HEK293 (cell line): ENCODE results near the gene ERP44.

Experiments
- CTCF ChIA-PET: fragments of 350-600 bp; formaldehyde crosslinking; extraction: SDS; loops from one replicate; lab custom pipeline; 2021; ENCODE audit warnings: antibody characterized with exemption; lab: Yijun Ruan, JAX
- POLR2A ChIA-PET: fragments of 300-600 bp; formaldehyde crosslinking; extraction: SDS; loops from one replicate; lab custom pipeline; 2020; ENCODE audit warnings: antibody characterized with exemption, inconsistent platforms; lab: Yijun Ruan, JAX
- H3K27ac ChIP-seq: fragments of 200-500 bp; sonication (Bioruptor generic); 2 replicates; pipeline ENCODE4 v1.5.1; 2014; ENCODE audit warnings: low read depth, low read length, control low read depth, inconsistent platforms; ENCODE audit errors: extremely low read depth
- H3K36me3 ChIP-seq, 2 experiments: fragments of 200-500 bp in 1 of 2; sonication (Bioruptor generic) in 1 of 2; 1 replicate in 1 of 2; 2 replicates in 1 of 2; pipeline ENCODE4 v1.5.1; 2014 to 2017; ENCODE audit warnings: inconsistent platforms in 2 of 2, low read length in 2 of 2; ENCODE audit not compliant: control insufficient read depth in 2 of 2, insufficient read depth in 1 of 2
- H3K4me1 ChIP-seq: fragments of 200-500 bp; sonication (Bioruptor generic); 2 replicates; pipeline ENCODE4 v1.5.1; 2014; ENCODE audit warnings: mild to moderate bottlenecking, low read length, inconsistent platforms; ENCODE audit not compliant: control insufficient read depth, insufficient read depth
- H3K4me3 ChIP-seq: 2 replicates; pipeline ENCODE4 v1.5.1; 2011; ENCODE audit warnings: low read depth, mild to moderate bottlenecking, control low read depth, low read length, moderate library complexity
- H3K9me3 ChIP-seq: fragments of 200-500 bp; sonication (Bioruptor generic); 2 replicates; pipeline ENCODE4 v1.5.1; 2014; ENCODE audit warnings: low read depth, low read length, inconsistent platforms; ENCODE audit not compliant: control insufficient read depth, insufficient read depth
- MEIS1 ChIP-seq: sonication (generic); formaldehyde crosslinking; IDR thresholded peaks from 2 replicates; pipeline ENCODE4 v1.8.1; 2022; ENCODE audit warnings: missing genetic modification reagents, mild to moderate bottlenecking, borderline replicate concordance
- SALL2 ChIP-seq: fragments of 450-650 bp; formaldehyde crosslinking; IDR thresholded peaks from 2 replicates; pipeline ENCODE4 v1.5.0; 2017; ENCODE audit warnings: missing biosample characterization, mild to moderate bottlenecking, missing genetic modification characterization, borderline replicate concordance
- SP2 ChIP-seq: fragments of 450-650 bp; formaldehyde crosslinking; IDR thresholded peaks from 2 replicates; pipeline ENCODE4 v1.5.1; 2016; ENCODE audit warnings: missing biosample characterization, missing genetic modification characterization
- SP7 ChIP-seq: fragments of 450-650 bp; formaldehyde crosslinking; IDR thresholded peaks from 2 replicates; pipeline ENCODE4 v1.5.1; 2016; ENCODE audit warnings: missing biosample characterization, missing genetic modification characterization
- YY2 ChIP-seq: fragments of 450-650 bp; formaldehyde crosslinking; IDR thresholded peaks from 2 replicates; pipeline ENCODE4 v1.5.1; 2016; ENCODE audit warnings: missing biosample characterization, missing genetic modification characterization
- ZBTB1 ChIP-seq: fragments of 450-650 bp; formaldehyde crosslinking; IDR thresholded peaks from 2 replicates; pipeline ENCODE4 v1.5.1; 2016; ENCODE audit warnings: missing biosample characterization, missing genetic modification characterization
- ZBTB48 ChIP-seq: fragments of 450-650 bp; formaldehyde crosslinking; IDR thresholded peaks from 2 replicates; pipeline ENCODE4 v1.5.1; 2016; ENCODE audit warnings: missing biosample characterization, missing genetic modification characterization
- ZNF555 ChIP-seq: fragments of 450-650 bp; formaldehyde crosslinking; conservative IDR thresholded peaks from 2 replicates; pipeline ENCODE4 v1.5.1; 2017; ENCODE audit warnings: missing biosample characterization, mild to moderate bottlenecking, missing genetic modification characterization, inconsistent platforms
- ZNF670 ChIP-seq: fragments of 450-650 bp; formaldehyde crosslinking; IDR thresholded peaks from 2 replicates; pipeline ENCODE4 v1.5.1; 2016; ENCODE audit warnings: missing biosample characterization, missing genetic modification characterization, low read depth
- ZNF768 ChIP-seq: fragments of 450-650 bp; formaldehyde crosslinking; IDR thresholded peaks from 2 replicates; pipeline ENCODE4 v1.5.1; 2018; ENCODE audit warnings: missing biosample characterization, mild to moderate bottlenecking, missing genetic modification characterization
- ZSCAN16 ChIP-seq: fragments of 450-650 bp; formaldehyde crosslinking; IDR thresholded peaks from 2 replicates; pipeline ENCODE4 v1.5.1; 2016; ENCODE audit warnings: missing biosample characterization, missing genetic modification characterization
- TF ChIP-seq, protein P1 (sequence below): fragments of 450-650 bp; formaldehyde crosslinking; IDR thresholded peaks from 2 replicates; pipeline ENCODE4 v1.5.1; 2016; ENCODE audit warnings: missing biosample characterization, missing genetic modification characterization
- TF ChIP-seq, protein P2 (sequence below): fragments of 450-650 bp; formaldehyde crosslinking; IDR thresholded peaks from 2 replicates; pipeline ENCODE4 v1.5.1; 2016; ENCODE audit warnings: missing biosample characterization, missing genetic modification characterization, low read depth
- TF ChIP-seq, protein P3 (sequence below): fragments of 450-650 bp; formaldehyde crosslinking; IDR thresholded peaks from 2 replicates; pipeline ENCODE4 v1.5.1; 2016; ENCODE audit warnings: missing biosample characterization, missing genetic modification characterization, borderline replicate concordance
- TF ChIP-seq, protein P4 (sequence below): fragments of 450-650 bp; formaldehyde crosslinking; IDR thresholded peaks from 2 replicates; pipeline ENCODE4 v1.5.1; 2016; ENCODE audit warnings: missing biosample characterization, missing genetic modification characterization
- TF ChIP-seq, protein P5 (sequence below): fragments of 450-650 bp; formaldehyde crosslinking; IDR thresholded peaks from 2 replicates; pipeline ENCODE4 v1.5.1; 2016; ENCODE audit warnings: missing biosample characterization, missing genetic modification characterization
- TF ChIP-seq, protein P6 (sequence below): fragments of 450-650 bp; formaldehyde crosslinking; IDR thresholded peaks from 2 replicates; pipeline ENCODE4 v1.5.1; 2016; ENCODE audit warnings: missing biosample characterization, missing genetic modification characterization

Gene ERP44

DNA sequence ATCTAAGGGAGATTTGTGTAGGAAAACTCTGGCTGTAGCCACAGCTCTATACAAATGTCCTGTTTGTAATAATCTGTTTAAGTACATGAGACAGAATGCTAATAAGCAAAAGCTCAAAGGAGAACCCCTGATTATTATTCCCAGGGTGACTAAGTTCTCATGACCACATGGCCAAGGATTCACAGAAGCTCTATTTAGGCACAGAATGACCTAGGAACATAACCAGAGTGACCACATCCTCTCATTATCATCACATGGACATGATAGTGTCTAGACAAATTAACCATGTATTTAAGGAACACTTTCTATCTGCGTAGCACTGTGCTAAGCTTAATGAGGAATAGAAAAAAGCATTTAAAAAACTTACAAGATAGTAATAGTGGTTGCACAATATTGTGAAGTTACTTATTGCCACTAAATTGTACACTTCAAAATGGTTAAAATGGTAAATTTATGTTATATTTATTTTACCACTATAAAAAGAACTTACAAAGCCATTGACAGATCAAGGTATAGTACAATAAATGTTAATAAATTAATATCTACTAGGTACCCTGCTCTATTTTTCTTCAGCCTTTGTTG lies 136.0 kb downstream of the ERP44 start:
- TF ChIP-seq SP7 (tag by site-specific recombination) (no peak), SP2 (no peak), ZNF670 (tag by site-specific recombination) (no peak), ZSCAN16 (tag by site-specific recombination) (no peak)
- TF ChIP-seq, protein P1, sequence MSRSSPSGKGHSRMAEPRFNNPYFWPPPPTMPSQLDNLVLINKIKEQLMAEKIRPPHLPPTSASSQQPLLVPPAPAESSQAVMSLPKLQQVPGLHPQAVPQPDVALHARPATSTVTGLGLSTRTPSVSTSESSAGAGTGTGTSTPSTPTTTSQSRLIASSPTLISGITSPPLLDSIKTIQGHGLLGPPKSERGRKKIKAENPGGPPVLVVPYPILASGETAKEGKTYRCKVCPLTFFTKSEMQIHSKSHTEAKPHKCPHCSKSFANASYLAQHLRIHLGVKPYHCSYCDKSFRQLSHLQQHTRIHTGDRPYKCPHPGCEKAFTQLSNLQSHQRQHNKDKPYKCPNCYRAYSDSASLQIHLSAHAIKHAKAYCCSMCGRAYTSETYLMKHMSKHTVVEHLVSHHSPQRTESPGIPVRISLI (tag by site-specific recombination) = no peak
- TF ChIP-seq, protein P2, sequence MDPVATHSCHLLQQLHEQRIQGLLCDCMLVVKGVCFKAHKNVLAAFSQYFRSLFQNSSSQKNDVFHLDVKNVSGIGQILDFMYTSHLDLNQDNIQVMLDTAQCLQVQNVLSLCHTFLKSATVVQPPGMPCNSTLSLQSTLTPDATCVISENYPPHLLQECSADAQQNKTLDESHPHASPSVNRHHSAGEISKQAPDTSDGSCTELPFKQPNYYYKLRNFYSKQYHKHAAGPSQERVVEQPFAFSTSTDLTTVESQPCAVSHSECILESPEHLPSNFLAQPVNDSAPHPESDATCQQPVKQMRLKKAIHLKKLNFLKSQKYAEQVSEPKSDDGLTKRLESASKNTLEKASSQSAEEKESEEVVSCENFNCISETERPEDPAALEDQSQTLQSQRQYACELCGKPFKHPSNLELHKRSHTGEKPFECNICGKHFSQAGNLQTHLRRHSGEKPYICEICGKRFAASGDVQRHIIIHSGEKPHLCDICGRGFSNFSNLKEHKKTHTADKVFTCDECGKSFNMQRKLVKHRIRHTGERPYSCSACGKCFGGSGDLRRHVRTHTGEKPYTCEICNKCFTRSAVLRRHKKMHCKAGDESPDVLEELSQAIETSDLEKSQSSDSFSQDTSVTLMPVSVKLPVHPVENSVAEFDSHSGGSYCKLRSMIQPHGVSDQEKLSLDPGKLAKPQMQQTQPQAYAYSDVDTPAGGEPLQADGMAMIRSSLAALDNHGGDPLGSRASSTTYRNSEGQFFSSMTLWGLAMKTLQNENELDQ (tag by site-specific recombination) = no peak
- TF ChIP-seq, protein P3, sequence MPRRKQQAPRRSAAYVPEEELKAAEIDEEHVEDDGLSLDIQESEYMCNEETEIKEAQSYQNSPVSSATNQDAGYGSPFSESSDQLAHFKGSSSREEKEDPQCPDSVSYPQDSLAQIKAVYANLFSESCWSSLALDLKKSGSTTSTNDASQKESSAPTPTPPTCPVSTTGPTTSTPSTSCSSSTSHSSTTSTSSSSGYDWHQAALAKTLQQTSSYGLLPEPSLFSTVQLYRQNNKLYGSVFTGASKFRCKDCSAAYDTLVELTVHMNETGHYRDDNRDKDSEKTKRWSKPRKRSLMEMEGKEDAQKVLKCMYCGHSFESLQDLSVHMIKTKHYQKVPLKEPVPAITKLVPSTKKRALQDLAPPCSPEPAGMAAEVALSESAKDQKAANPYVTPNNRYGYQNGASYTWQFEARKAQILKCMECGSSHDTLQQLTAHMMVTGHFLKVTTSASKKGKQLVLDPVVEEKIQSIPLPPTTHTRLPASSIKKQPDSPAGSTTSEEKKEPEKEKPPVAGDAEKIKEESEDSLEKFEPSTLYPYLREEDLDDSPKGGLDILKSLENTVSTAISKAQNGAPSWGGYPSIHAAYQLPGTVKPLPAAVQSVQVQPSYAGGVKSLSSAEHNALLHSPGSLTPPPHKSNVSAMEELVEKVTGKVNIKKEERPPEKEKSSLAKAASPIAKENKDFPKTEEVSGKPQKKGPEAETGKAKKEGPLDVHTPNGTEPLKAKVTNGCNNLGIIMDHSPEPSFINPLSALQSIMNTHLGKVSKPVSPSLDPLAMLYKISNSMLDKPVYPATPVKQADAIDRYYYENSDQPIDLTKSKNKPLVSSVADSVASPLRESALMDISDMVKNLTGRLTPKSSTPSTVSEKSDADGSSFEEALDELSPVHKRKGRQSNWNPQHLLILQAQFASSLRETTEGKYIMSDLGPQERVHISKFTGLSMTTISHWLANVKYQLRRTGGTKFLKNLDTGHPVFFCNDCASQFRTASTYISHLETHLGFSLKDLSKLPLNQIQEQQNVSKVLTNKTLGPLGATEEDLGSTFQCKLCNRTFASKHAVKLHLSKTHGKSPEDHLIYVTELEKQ (tag by site-specific recombination) = no peak
- ChIA-PET CTCF (interaction anchor here (0.6 to 0.8 kb wide), 3 partner anchors 12 to 517 kb away, joined by 3 read pairs; no protein-coding TSS in a partner anchor), POLR2A (no interaction called here)
- Histone ChIP-seq H3K4me3 (no peak overlapping the region), H3K4me1 (no peaks in the 10 kb centered on the region), H3K36me3 (peaks cover 3 to 34% of the 10 kb centered on the region in 2 experiments; a peak in 2 of 3 replicates), H3K27ac (no peak overlapping the region), H3K9me3 (no peaks in the 10 kb centered on the region)

DNA sequence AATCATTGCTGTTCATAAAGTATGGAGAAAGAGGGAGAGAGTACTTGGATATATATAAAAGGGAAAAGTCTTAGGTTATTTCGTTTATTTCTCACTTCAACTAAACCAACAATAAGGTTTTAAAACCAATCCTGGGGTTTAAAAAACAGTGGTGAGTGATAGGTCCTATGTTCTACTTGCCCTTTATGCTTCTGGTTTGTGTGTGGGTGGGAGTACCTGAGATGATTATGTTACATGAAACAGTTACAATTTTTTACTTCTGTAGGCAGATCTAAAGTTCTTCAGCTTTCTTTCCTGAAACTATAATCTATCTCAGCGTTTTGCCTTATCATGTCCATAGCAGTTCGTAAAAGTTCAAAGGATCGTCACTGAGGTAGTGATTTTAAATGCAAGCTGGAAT lies 143.2 kb downstream of the ERP44 start:
- Histone ChIP-seq H3K9me3 (no peaks in the 10 kb centered on the region), H3K4me3 (no peak overlapping the region), H3K27ac (no peak overlapping the region), H3K4me1 (no peaks in the 10 kb centered on the region), H3K36me3 (peaks cover 0 to 33% of the 10 kb centered on the region in 2 experiments; a peak in 2 of 3 replicates)
- ChIA-PET CTCF (no interaction called here), POLR2A (no interaction called here)
- TF ChIP-seq ZBTB1 (tag by site-specific recombination) = no peak
- no peak for TF ChIP-seq YY2 (tag by site-specific recombination)
- no peak for TF ChIP-seq MEIS1 (CRISPR knock-in tag)
- no peak for TF ChIP-seq ZBTB48 (tag by site-specific recombination)
- TF ChIP-seq, protein P4, sequence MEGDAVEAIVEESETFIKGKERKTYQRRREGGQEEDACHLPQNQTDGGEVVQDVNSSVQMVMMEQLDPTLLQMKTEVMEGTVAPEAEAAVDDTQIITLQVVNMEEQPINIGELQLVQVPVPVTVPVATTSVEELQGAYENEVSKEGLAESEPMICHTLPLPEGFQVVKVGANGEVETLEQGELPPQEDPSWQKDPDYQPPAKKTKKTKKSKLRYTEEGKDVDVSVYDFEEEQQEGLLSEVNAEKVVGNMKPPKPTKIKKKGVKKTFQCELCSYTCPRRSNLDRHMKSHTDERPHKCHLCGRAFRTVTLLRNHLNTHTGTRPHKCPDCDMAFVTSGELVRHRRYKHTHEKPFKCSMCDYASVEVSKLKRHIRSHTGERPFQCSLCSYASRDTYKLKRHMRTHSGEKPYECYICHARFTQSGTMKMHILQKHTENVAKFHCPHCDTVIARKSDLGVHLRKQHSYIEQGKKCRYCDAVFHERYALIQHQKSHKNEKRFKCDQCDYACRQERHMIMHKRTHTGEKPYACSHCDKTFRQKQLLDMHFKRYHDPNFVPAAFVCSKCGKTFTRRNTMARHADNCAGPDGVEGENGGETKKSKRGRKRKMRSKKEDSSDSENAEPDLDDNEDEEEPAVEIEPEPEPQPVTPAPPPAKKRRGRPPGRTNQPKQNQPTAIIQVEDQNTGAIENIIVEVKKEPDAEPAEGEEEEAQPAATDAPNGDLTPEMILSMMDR = no peak
- TF ChIP-seq, protein P5, sequence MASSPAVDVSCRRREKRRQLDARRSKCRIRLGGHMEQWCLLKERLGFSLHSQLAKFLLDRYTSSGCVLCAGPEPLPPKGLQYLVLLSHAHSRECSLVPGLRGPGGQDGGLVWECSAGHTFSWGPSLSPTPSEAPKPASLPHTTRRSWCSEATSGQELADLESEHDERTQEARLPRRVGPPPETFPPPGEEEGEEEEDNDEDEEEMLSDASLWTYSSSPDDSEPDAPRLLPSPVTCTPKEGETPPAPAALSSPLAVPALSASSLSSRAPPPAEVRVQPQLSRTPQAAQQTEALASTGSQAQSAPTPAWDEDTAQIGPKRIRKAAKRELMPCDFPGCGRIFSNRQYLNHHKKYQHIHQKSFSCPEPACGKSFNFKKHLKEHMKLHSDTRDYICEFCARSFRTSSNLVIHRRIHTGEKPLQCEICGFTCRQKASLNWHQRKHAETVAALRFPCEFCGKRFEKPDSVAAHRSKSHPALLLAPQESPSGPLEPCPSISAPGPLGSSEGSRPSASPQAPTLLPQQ = no peak
- TF ChIP-seq ZNF555 (tag by site-specific recombination) = no peak
- TF ChIP-seq, protein P6, sequence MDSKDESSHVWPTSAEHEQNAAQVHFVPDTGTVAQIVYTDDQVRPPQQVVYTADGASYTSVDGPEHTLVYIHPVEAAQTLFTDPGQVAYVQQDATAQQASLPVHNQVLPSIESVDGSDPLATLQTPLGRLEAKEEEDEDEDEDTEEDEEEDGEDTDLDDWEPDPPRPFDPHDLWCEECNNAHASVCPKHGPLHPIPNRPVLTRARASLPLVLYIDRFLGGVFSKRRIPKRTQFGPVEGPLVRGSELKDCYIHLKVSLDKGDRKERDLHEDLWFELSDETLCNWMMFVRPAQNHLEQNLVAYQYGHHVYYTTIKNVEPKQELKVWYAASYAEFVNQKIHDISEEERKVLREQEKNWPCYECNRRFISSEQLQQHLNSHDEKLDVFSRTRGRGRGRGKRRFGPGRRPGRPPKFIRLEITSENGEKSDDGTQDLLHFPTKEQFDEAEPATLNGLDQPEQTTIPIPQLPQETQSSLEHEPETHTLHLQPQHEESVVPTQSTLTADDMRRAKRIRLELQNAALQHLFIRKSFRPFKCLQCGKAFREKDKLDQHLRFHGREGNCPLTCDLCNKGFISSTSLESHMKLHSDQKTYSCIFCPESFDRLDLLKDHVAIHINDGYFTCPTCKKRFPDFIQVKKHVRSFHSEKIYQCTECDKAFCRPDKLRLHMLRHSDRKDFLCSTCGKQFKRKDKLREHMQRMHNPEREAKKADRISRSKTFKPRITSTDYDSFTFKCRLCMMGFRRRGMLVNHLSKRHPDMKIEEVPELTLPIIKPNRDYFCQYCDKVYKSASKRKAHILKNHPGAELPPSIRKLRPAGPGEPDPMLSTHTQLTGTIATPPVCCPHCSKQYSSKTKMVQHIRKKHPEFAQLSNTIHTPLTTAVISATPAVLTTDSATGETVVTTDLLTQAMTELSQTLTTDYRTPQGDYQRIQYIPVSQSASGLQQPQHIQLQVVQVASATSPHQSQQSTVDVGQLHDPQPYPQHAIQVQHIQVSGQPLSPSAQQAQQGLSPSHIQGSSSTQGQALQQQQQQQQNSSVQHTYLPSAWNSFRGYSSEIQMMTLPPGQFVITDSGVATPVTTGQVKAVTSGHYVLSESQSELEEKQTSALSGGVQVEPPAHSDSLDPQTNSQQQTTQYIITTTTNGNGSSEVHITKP (tag by site-specific recombination) = no peak
- TF ChIP-seq ZNF768 = no peak
- TF ChIP-seq SALL2 (tag by site-specific recombination) = no peak
